Kidney (tissue), 14 donors: Measurements from ENCODE around the gene HOXA10. TPM values are rescaled to one million over a fixed set of nuclear protein-coding genes. Genes with fewer than 3 reads are reported as not detected.

Experiments used
- DNase-seq, 5 donors: peaks; one replicate each; pipeline ENCODE4 v3.0.0-alpha.2; 2013 to 2020
- FAIRE-seq: peaks from 2 replicates; lab custom pipeline; 2012; peaks lifted over from hg19 to GRCh38; lab: Jason Lieb, UNC
- H3K27ac ChIP-seq, 2 donors: one replicate each; pipeline ENCODE4 v1.7.0; 2013; ENCODE audit warnings: low read depth in 2 of 2, low read length in 2 of 2, inconsistent platforms in 1 of 2
- H3K27me3 ChIP-seq: one replicate; pipeline ENCODE4 v1.7.1; 2013; ENCODE audit warnings: low read length, inconsistent platforms; ENCODE audit not compliant: control insufficient read depth, insufficient read depth
- H3K36me3 ChIP-seq, 3 donors: one replicate each; pipeline versions ENCODE4 v1.7.0 to v1.7.1; 2013; ENCODE audit warnings: low read length in 3 of 3, control low read depth in 1 of 3, inconsistent platforms in 1 of 3; ENCODE audit not compliant: insufficient read depth in 3 of 3, control insufficient read depth in 2 of 3
- H3K4me1 ChIP-seq, 3 donors: one replicate each; pipeline versions ENCODE4 v1.7.0 to v1.7.1; 2013; ENCODE audit warnings: low read length in 3 of 3, inconsistent platforms in 1 of 3, low read depth in 1 of 3; ENCODE audit not compliant: control insufficient read depth in 2 of 3, insufficient read depth in 2 of 3
- H3K4me3 ChIP-seq, 3 donors: one replicate each; pipeline versions ENCODE4 v1.7.0 to v1.8.1; 2013; ENCODE audit warnings: low read length in 3 of 3, control low read depth in 1 of 3, inconsistent platforms in 1 of 3
- H3K9ac ChIP-seq, 3 donors: one replicate each; pipeline versions ENCODE4 v1.7.0 to v1.7.1; 2013; ENCODE audit warnings: low read length in 3 of 3, control low read depth in 1 of 3, inconsistent platforms in 1 of 3
- H3K9me3 ChIP-seq, 3 donors: one replicate each; pipeline versions ENCODE4 v1.7.0 to v1.7.1; 2013; ENCODE audit warnings: low read length in 3 of 3, control low read depth in 1 of 3, inconsistent platforms in 1 of 3; ENCODE audit not compliant: control insufficient read depth in 2 of 3, insufficient read depth in 1 of 3
- intact Hi-C: fragments of 100-400 bp; cut with DNase I; formaldehyde crosslinking; loops from one replicate; pipeline ENCODE4 v1.11.1; 2022
- polyA plus RNA-seq: library from polyadenylated mRNA; stranded (reverse); fragments of 350-450 nt; fragmentation: Illumina TruSeq; extraction: RNeasy Lipid Tissue Mini Kit (QIAGEN cat#74804); gene quantifications from one replicate; pipeline ENCODE4 v1.2.3, GENCODE V29; 2014; ENCODE audit warnings: low read depth, low replicate concordance; ENCODE audit not compliant: insufficient read depth
- total RNA-seq: library from RNA; stranded (reverse); fragmentation: NEBNext Ultra II Directional; extraction: Animal tissue kit (Norgen Biotek cat#: 25700); gene quantifications from one replicate; pipeline ENCODE4 v1.2.1, GENCODE V29; 2021
- TF ChIP-seq, protein P1 (sequence below): IDR thresholded peaks from 3 replicates; pipeline ENCODE4 v1.5.1; 2012; ENCODE audit warnings: mild to moderate bottlenecking, moderate library complexity, borderline replicate concordance; ENCODE audit not compliant: insufficient read depth; ENCODE audit errors: extremely low read depth
- donor health status: control.
- donor health status: control.
- donor health status: control.
- donor health status: control.
- donor health status: control.
- donor health status: DM: yes; HTN: yes; CAD: no.
- donor health status: Normal renal cell carcinoma (clear cell type).

HOXA10 gene
- total and polyA plus RNA-seq, 2 donors from 2014 or later, result 16.3 to 17.9 TPM

- Histone ChIP-seq H3K27ac (no peak overlapping the region), H3K4me3 (peak overlapping the region in 1 of 3 donors; percentile 32), H3K4me1 (no peaks in the 10 kb centered on the region), H3K27me3 (peaks cover 68% of the 10 kb centered on the region), H3K9me3 (no peaks in the 10 kb centered on the region), H3K36me3 (no peaks in the 10 kb centered on the region), H3K9ac (no peak overlapping the region)
- intact Hi-C loops, result no loop called here
- peak; percentile 37 to 73 (median 50) for DNase-seq
- TF ChIP-seq, protein P1, sequence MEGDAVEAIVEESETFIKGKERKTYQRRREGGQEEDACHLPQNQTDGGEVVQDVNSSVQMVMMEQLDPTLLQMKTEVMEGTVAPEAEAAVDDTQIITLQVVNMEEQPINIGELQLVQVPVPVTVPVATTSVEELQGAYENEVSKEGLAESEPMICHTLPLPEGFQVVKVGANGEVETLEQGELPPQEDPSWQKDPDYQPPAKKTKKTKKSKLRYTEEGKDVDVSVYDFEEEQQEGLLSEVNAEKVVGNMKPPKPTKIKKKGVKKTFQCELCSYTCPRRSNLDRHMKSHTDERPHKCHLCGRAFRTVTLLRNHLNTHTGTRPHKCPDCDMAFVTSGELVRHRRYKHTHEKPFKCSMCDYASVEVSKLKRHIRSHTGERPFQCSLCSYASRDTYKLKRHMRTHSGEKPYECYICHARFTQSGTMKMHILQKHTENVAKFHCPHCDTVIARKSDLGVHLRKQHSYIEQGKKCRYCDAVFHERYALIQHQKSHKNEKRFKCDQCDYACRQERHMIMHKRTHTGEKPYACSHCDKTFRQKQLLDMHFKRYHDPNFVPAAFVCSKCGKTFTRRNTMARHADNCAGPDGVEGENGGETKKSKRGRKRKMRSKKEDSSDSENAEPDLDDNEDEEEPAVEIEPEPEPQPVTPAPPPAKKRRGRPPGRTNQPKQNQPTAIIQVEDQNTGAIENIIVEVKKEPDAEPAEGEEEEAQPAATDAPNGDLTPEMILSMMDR, result no peak
- no peak for FAIRE-seq
Observed at GRCh38 chr7:27193335-27194001, 19.3 kb upstream of the HOXA10 start.

GRCh38 chr7:27192546-27193334 is 18.6 kb upstream of the HOXA10 start:
- TF ChIP-seq, protein P1, result no peak
- Histone ChIP-seq H3K27me3 (peaks cover 60% of the 10 kb centered on the region), H3K27ac (no peak overlapping the region), H3K4me3 (peak overlapping the region in 1 of 3 donors; percentile 32), H3K36me3 (no peaks in the 10 kb centered on the region), H3K9me3 (no peaks in the 10 kb centered on the region), H3K4me1 (peaks cover 0 to 2% (median 0%) of the 10 kb centered on the region in 3 donors), H3K9ac (no peak overlapping the region)
- DNase-seq (peak in 4 of 5 donors; percentile 45 to 81 (median 63)), FAIRE-seq (no peak)
- intact Hi-C loops, result no loop called here

- intact Hi-C loops, result no loop called here
- H3K4me3 ChIP-seq, result no peak overlapping the region
- peaks cover 0 to 2% (median 0%) of the 10 kb centered on the region in 3 donors for H3K4me1 ChIP-seq
- peaks cover 53% of the 10 kb centered on the region for H3K27me3 ChIP-seq
- FAIRE-seq (no peak), DNase-seq (peak in 4 of 5 donors; percentile 44 to 82 (median 60))
- H3K36me3 ChIP-seq, result no peaks in the 10 kb centered on the region
- TF ChIP-seq, protein P1, result no peak
- no peak overlapping the region for H3K27ac ChIP-seq
- H3K9ac ChIP-seq, result no peak overlapping the region
- H3K9me3 ChIP-seq, result no peaks in the 10 kb centered on the region
Observed at GRCh38 chr7:27191833-27192545, 17.9 kb upstream of the HOXA10 start.
